Memory B cell (primary cell): ENCODE results near the gene ZMYND12.
A peak's percentile ranks its signal among the peaks of the same experiment; 100 is the strongest.
"Not testable (repeated sequence)": the region's sequence is repeated elsewhere in the genome, so short reads cannot be mapped to it uniquely, and the experiment has no call there.

ENCODE experiments used
- ATAC-seq: fragments of 150-1000 bp; cut with Tn5 transposase; 2 replicates; pipeline ENCODE4 v1.10.0; 2021; ENCODE audit warnings: low read depth, mild to moderate bottlenecking, moderate library complexity
- DNase-seq, 2 donors: peaks; one replicate each; pipeline ENCODE4 v3.0.0; 2022; ENCODE audit warnings: low spot score in 2 of 2
- H3K27ac Mint-ChIP-seq: one replicate; pipeline ENCODE4 v1.8.0; 2022; ENCODE audit warnings: mild to moderate bottlenecking, moderate library complexity, mixed read lengths
- H3K27me3 Mint-ChIP-seq: one replicate; pipeline ENCODE4 v1.8.0; 2022; ENCODE audit warnings: mixed read lengths
- H3K36me3 Mint-ChIP-seq: one replicate; pipeline ENCODE4 v1.8.0; 2022; ENCODE audit warnings: mild to moderate bottlenecking, mixed read lengths
- H3K4me1 Mint-ChIP-seq: one replicate; pipeline ENCODE4 v1.8.0; 2022; ENCODE audit warnings: mixed read lengths
- H3K4me3 Mint-ChIP-seq: one replicate; pipeline ENCODE4 v1.8.0; 2022; ENCODE audit warnings: mild to moderate bottlenecking, moderate library complexity, mixed read lengths
- H3K9me3 Mint-ChIP-seq: one replicate; pipeline ENCODE4 v1.8.0; 2022; ENCODE audit warnings: mixed read lengths

Gene ZMYND12, protein sequence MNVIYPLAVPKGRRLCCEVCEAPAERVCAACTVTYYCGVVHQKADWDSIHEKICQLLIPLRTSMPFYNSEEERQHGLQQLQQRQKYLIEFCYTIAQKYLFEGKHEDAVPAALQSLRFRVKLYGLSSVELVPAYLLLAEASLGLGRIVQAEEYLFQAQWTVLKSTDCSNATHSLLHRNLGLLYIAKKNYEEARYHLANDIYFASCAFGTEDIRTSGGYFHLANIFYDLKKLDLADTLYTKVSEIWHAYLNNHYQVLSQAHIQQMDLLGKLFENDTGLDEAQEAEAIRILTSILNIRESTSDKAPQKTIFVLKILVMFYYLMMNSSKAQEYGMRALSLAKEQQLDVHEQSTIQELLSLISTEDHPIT

DNA sequence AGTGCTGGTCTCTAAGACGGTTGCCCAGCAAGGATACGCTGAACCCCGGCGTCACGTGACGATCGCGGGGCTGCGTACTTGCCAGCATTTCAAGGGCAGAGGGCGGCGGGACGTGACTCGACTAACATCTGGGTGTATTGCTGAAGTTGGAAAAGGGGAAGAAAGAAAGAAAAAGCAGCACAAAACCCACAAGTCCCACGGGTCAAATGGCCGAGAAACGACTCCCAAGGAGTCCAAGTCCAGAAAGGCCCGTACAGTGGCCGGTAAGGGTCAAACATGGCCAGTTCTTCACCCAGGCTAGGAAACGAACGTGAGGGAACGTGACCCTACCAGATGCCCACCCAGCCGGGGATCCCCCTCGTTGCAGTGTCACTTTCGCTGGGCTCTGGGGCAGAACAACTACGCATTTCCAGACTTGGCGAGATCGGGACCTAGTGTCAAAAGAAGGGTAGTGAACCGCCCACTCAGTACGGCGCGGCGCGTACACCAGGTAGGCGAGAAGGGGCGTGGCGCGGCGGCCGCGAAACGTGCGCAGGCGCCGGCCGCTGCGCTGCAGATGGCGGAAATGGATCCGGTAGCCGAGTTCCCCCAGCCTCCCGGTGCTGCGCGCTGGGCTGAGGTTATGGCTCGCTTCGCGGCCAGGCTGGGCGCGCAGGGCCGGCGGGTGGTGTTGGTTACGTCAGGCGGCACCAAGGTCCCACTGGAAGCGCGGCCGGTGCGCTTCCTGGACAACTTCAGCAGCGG lies at the start of gene ZMYND12, which contains the start of gene PPCS:
ZMYND12 (minus strand) TSS at position 13 of the 744 bp plus-strand sequence. CDS start 25 bp downstream, outside the sequence.
PPCS (plus strand) TSS at position 534 of the 744 bp plus-strand sequence; CDS start at position 557, 23 bp downstream.
- peak within 1 kb of the TSS; percentile 97 for H3K4me3 Mint-ChIP-seq
- H3K27me3 Mint-ChIP-seq: no peaks in the 10 kb centered on the region

DNA sequence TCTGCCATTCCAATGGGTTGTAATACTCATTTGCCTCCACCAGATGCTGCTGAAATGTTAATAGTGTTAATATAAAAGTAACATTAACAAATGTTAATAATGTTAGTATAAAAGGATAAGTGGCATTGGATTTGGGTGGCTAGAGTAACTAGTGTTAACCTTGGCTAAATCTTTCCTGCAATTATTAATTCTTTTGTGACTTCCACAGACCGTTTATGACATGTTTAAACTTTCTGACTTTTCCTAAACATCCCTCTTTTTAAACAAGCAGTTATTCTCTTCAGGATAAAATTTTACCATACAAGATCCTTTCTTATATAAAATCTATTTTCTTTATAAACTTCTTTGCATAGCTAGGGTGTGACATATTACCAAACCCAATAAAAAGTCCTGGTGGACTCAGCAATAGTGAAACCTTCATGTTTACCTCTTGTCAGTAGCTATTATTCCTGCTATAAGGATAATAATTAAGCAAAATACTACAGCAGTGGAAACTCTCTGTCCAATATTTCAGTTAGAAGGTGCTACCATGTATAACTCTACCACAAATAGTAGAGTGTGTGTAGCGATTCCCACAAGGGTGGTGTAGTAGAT lies 48.8 kb upstream of the ZMYND12 start:
- peaks cover 39% of the 10 kb centered on the region for H3K36me3 Mint-ChIP-seq
- H3K27ac Mint-ChIP-seq: no peak overlapping the region
- peaks cover 9% of the 10 kb centered on the region for H3K9me3 Mint-ChIP-seq
- DNase-seq (no peak), ATAC-seq (no peak)
- no peaks in the 10 kb centered on the region for H3K27me3 Mint-ChIP-seq
- H3K4me1 Mint-ChIP-seq: no peaks in the 10 kb centered on the region
- H3K4me3 Mint-ChIP-seq: no peak overlapping the region

More for the DNA sequence above, at the start of gene ZMYND12, which contains the start of gene PPCS:
- Mint-ChIP-seq H3K36me3 (peaks cover 19% of the 10 kb centered on the region), H3K4me1 (peaks cover 17% of the 10 kb centered on the region), H3K27ac (peak within 1 kb of the TSS; percentile 98), H3K9me3 (no peaks in the 10 kb centered on the region)
- peak; percentile 87 for ATAC-seq
- peak; percentile 90 to 93 for DNase-seq

DNA sequence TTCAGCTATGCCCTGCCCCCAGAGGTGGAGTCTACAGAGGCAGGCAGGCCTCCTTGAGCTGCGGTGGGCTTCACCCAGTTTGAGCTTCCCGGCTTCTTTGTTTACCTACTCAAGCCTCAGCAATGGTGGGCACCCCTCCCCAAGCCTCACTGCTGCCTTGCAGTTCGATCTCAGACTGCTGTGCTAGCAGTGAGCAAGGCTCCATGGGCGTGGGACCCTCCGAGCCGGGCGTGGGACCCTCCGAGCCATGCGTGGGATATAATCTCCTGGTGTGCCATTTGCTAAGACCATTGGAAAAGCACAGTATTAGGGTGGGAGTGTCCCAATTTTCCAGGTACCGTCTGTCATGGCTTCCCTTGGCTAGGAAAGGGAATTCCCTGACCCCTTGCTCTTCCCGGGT lies 46.2 kb upstream of the ZMYND12 start:
- H3K4me1 Mint-ChIP-seq, H3K9me3 Mint-ChIP-seq, H3K4me3 Mint-ChIP-seq, H3K27ac Mint-ChIP-seq, ATAC-seq, DNase-seq, H3K27me3 Mint-ChIP-seq: not testable (repeated sequence)
- peaks cover 32% of the 10 kb centered on the region for H3K36me3 Mint-ChIP-seq

DNA sequence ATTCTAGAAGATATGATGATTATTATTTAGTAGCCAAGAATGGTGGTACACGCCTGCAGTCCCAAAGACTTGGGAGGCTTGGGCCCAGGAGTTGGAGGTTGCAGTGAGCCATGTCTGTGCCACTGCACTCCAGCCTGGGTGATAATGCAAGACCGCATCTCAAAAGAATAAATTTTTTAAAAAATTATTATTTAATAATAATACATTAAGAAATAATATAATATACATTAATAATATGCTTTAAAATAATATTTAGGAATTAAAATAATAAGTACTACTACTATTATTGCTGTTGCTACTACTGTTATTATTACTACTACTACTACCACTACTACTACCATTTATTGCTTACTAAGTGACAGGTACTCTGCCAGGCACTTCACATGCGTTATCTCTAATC lies 34.4 kb upstream of the ZMYND12 start:
- H3K27me3 Mint-ChIP-seq: no peaks in the 10 kb centered on the region
- H3K4me3 Mint-ChIP-seq: no peak overlapping the region
- peaks cover 2% of the 10 kb centered on the region for H3K9me3 Mint-ChIP-seq
- peaks cover 23% of the 10 kb centered on the region for H3K36me3 Mint-ChIP-seq
- H3K4me1 Mint-ChIP-seq: no peaks in the 10 kb centered on the region
- H3K27ac Mint-ChIP-seq: no peak overlapping the region
- ATAC-seq (no peak), DNase-seq (no peak)

DNA sequence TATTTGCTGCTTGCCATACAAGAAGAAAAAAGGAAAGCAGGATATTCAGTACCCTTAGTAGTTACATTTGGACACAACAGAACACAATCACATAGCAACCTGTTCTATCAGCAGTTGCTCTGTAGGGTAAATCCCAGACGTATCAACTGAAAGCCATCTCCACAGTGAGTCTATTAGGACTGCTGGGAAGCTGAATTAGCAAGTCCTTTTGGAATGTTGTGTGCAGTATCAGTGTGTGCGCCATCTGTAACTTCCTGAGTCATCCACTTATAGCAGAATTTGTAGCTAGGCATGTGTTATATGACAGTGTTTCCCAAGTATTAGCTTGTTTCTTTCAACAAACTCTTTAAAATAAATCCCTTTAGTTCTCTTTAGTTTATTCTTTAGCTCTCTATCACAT lies 28.6 kb upstream of the ZMYND12 start:
- no peak for ATAC-seq
- no peak overlapping the region for H3K27ac Mint-ChIP-seq

DNA sequence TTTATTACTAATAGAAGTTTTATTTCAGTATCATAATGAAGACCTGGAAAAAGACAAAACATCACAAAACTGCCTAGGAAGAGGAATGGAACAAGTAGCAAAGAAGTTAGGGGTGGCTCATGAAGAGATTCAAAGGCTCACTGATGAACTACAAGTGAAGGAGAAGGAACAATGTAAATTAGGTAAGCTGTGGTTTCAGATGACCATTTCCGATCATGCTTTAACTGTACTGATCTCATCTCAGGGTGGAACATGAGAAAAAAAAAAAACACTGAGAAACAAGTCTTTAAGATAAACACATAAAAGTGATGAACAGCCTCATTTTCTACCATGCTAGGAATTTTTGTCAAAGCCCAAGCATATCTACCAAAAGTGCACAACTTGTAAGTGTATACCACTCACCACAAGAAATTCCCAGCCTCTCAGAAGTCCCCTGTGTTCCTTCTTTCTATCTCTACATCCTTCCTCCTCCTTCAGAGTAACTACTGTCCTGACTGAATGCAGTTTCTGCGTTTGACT lies 26.9 kb upstream of the ZMYND12 start:
- no peak for ATAC-seq
- peaks cover 22% of the 10 kb centered on the region for H3K36me3 Mint-ChIP-seq
- no peaks in the 10 kb centered on the region for H3K9me3 Mint-ChIP-seq

More for the DNA sequence above, 28.6 kb upstream of the ZMYND12 start:
- DNase-seq: no peak
- Mint-ChIP-seq H3K36me3 (peaks cover 22% of the 10 kb centered on the region), H3K27me3 (no peaks in the 10 kb centered on the region), H3K9me3 (no peaks in the 10 kb centered on the region), H3K4me3 (no peak overlapping the region), H3K4me1 (peaks cover 5% of the 10 kb centered on the region)

DNA sequence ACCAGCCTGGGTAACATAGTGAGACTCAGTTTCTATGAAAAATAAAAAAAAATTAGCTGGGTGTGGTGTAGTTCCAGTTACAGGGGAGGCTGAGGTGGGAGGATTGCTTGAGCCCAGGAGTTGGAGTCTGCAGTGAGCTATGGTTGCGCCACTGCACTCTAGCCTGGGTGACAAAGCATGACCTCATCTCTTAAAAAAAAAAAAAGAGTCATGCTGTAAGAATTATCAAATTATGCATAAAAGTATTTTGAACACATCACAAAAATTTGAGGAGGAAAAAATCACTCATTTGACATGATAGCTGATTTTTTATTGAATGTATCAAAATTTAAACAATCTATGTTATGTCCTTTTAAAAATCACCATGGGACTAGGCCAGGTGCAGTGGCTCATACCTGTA lies 25.1 kb upstream of the ZMYND12 start:
- no peak for ATAC-seq
- H3K4me1 Mint-ChIP-seq: peaks cover 5% of the 10 kb centered on the region
- no peak overlapping the region for H3K4me3 Mint-ChIP-seq

More for the DNA sequence above, 26.9 kb upstream of the ZMYND12 start:
- Mint-ChIP-seq H3K27ac (no peak overlapping the region), H3K4me3 (no peak overlapping the region), H3K4me1 (peaks cover 5% of the 10 kb centered on the region), H3K27me3 (no peaks in the 10 kb centered on the region)
- no peak for DNase-seq

DNA sequence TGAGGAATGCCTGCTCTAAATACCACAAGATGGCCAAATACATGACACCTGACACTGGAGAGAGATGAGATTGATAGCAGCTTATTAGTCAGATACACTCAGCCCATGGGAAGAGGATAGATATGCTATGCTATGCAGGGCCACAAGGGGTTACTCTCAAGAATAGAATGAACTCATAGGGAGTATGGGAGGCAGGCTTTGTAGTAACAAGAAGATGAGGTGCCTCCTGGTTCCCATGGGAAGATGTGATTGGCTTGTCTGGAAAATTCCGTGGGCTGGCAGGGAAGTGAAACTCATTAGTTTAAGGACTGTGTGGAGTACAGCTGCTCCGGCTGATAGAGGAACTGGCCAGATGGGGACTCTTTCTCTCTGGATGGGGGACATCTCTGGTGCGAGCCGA lies 23.8 kb upstream of the ZMYND12 start:
- Mint-ChIP-seq H3K4me3 (no peak overlapping the region), H3K27ac (no peak overlapping the region), H3K27me3 (peaks cover 2% of the 10 kb centered on the region), H3K4me1 (peaks cover 5% of the 10 kb centered on the region), H3K36me3 (peaks cover 10% of the 10 kb centered on the region), H3K9me3 (no peaks in the 10 kb centered on the region)
- DNase-seq: no peak
- ATAC-seq: no peak

More for the DNA sequence above, 25.1 kb upstream of the ZMYND12 start:
- peaks cover 12% of the 10 kb centered on the region for H3K36me3 Mint-ChIP-seq
- no peak for DNase-seq
- H3K27me3 Mint-ChIP-seq: peaks cover 2% of the 10 kb centered on the region
- no peak overlapping the region for H3K27ac Mint-ChIP-seq
- no peaks in the 10 kb centered on the region for H3K9me3 Mint-ChIP-seq

DNA sequence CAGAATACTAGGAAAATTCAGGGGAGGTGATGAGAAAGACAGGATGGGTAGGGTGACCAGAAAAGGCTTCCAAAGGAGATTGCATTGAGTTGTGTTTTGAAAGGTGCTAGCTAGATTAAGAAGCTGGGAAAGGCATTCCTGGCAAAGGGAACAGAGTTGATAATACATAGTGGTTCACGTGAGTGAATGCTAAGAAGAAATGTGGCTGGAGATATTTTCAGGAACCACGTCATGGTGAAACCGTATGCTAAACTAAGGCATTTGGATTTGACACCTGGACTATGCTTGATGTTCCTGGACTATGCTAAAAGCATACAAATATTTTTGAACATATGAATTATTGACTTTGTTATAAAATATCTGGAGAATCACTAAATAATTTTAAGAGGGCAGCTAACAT lies 22.0 kb upstream of the ZMYND12 start:
- Mint-ChIP-seq H3K27me3 (peaks cover 2% of the 10 kb centered on the region), H3K4me3 (no peak overlapping the region), H3K27ac (no peak overlapping the region), H3K9me3 (no peaks in the 10 kb centered on the region), H3K36me3 (peaks cover 6% of the 10 kb centered on the region), H3K4me1 (peaks cover 2% of the 10 kb centered on the region)
- no peak for ATAC-seq
- DNase-seq: no peak

DNA sequence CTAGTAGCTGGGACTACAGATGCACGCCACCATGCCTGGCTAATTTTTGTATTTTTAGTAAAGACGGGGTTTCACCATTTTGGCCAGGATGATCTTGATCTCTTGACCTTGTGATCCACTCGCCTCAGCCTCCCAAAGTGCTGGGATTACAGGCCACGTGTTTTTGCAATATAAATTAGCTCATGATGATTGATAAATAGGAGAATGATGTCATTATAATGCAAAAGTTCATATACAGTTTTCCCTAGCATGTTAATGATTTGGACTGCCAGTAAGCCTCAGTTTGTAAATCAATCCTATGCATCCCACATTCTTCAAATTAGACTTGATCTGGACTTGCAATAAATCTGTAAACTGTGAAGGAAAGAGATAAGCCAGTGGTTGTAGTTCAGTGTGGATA lies 21.5 kb upstream of the ZMYND12 start:
- not testable (repeated sequence) for H3K9me3 Mint-ChIP-seq, ATAC-seq, H3K27me3 Mint-ChIP-seq

DNA sequence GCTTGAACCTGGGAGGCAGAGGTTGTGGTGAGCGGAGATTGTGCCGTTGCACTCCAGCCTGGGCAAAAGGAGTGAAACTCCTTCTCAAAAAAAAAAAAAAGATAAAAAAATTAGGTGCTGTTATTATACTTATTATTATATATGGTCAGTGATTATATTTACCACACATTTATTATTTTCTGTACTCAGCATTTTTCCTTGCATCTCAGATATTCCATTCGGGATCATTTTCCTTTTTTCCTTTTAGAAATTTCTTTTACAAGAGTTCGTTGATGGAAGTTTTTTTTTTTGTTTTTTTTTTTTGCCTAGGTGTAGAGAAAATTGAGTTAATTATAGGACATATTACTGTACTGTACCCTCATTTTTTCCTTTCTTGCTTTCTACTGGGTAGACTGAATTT lies 20.8 kb upstream of the ZMYND12 start:
- peaks cover 2% of the 10 kb centered on the region for H3K27me3 Mint-ChIP-seq
- DNase-seq (no peak), ATAC-seq (no peak)
- H3K4me1 Mint-ChIP-seq: no peaks in the 10 kb centered on the region
- H3K4me3 Mint-ChIP-seq: no peak overlapping the region
- no peak overlapping the region for H3K27ac Mint-ChIP-seq
- peaks cover 4% of the 10 kb centered on the region for H3K36me3 Mint-ChIP-seq
- H3K9me3 Mint-ChIP-seq: no peaks in the 10 kb centered on the region

More for the DNA sequence above, 21.5 kb upstream of the ZMYND12 start:
- not testable (repeated sequence) for H3K36me3 Mint-ChIP-seq, H3K4me1 Mint-ChIP-seq, H3K4me3 Mint-ChIP-seq, H3K27ac Mint-ChIP-seq, DNase-seq

DNA sequence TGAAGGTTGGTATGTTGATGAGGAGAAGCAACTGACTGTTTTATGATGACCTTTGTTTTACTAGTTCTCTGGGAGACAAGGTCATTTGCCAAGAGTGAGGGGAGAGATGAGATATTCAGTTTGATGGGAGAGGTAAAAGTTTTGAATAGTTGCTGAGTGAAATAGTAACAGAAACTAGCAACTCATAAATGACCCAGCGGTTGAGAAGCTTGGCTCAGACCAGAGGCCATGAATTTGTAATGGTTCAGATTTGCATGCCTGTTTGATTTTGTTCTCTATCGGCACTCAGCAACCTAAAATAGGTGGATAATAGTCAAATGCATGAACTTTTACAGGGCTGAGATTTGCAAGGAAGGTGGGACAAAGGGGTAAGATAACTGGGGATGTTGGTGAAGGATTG lies 13.9 kb upstream of the ZMYND12 start:
- peak overlapping the region; percentile 0 for H3K27ac Mint-ChIP-seq
- ATAC-seq: no peak
- no peaks in the 10 kb centered on the region for H3K4me1 Mint-ChIP-seq
- H3K4me3 Mint-ChIP-seq: no peak overlapping the region
- no peaks in the 10 kb centered on the region for H3K9me3 Mint-ChIP-seq
- peaks cover 17% of the 10 kb centered on the region for H3K36me3 Mint-ChIP-seq
- DNase-seq: no peak
- no peaks in the 10 kb centered on the region for H3K27me3 Mint-ChIP-seq

DNA sequence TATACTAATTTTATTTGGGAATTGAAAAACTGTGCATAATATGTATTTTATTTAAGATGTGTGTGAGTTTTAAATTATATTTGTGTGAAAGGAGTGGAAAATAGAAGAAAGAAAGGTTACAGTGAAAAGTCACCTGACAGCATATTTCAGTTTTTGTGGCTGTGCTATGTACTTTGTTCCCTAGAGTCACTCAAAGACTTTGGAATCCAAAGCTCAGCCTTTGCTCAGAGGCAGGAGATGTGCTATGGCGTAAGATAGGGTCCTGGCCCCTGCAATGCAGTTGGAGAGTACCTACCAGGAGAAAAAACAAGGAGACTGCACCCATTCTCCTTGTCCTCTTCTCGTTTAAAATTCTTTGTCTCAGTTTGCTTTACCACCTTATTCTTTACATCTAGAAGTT lies 10.2 kb upstream of the ZMYND12 start:
- no peak for DNase-seq
- Mint-ChIP-seq H3K9me3 (no peaks in the 10 kb centered on the region), H3K4me1 (peaks cover 9% of the 10 kb centered on the region), H3K27me3 (no peaks in the 10 kb centered on the region), H3K4me3 (no peak overlapping the region), H3K27ac (no peak overlapping the region), H3K36me3 (peaks cover 13% of the 10 kb centered on the region)
- ATAC-seq: no peak

DNA sequence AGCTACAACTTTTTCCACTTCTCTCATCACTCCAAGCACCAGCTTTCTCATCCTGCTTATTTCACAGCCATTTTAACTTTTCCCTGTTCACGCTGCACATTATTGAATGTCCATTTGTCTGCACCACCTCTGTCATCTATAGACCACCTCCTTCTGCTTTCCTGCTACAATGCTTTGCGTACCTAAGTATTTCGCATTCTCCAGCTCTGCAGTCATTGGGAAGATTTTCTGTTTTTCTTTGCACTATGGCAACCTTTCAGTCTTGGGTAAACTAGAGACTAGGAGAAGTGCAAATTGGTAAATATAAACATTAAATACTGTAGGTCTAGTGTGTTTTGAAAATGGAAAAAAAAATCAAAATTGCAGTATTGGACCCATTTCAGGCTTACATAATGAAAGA lies 8.1 kb upstream of the ZMYND12 start:
- peaks cover 15% of the 10 kb centered on the region for H3K4me1 Mint-ChIP-seq
- no peaks in the 10 kb centered on the region for H3K9me3 Mint-ChIP-seq
- peak overlapping the region; percentile 94 for H3K27ac Mint-ChIP-seq
- H3K36me3 Mint-ChIP-seq: peaks cover 17% of the 10 kb centered on the region
- peak overlapping the region; percentile 87 for H3K4me3 Mint-ChIP-seq
- no peak for ATAC-seq
- H3K27me3 Mint-ChIP-seq: no peaks in the 10 kb centered on the region
- DNase-seq: no peak
